HTR-8/SVneo (cell line): Measurements from ENCODE around the gene MMRN1.
"Not testable (repeated sequence)": the region's sequence is repeated elsewhere in the genome, so short reads cannot be mapped to it uniquely, and the experiment has no call there.

Experiments
- DNase-seq: peaks from one replicate; pipeline ENCODE4 v3.0.0; 2011; ENCODE audit warnings: low spot score, mixed read lengths; ENCODE audit not compliant: insufficient read length
- FAIRE-seq: peaks from 2 replicates; lab custom pipeline; 2011; peaks lifted over from hg19 to GRCh38; lab: Jason Lieb, UNC

Gene MMRN1

GRCh38 chr4:89894649-89895550, at the start of gene MMRN1:
Gene MMRN1 (plus strand): TSS chr4:89894854. CDS start chr4:89894972, 118 bp downstream.
- FAIRE-seq (no peak), DNase-seq (no peak)

GRCh38 chr4:89847571-89848325, 46.9 kb upstream of the MMRN1 start:
- DNase-seq = no peak
- no peak for FAIRE-seq

GRCh38 chr4:89855236-89855635, 39.4 kb upstream of the MMRN1 start:
- no peak for FAIRE-seq

GRCh38 chr4:89860971-89861370, 33.7 kb upstream of the MMRN1 start:
- no peak for FAIRE-seq
- no peak for DNase-seq

More at GRCh38 chr4:89855236-89855635, 39.4 kb upstream of the MMRN1 start:
- DNase-seq = no peak

- DNase-seq (no peak), FAIRE-seq (no peak)
These were observed 31.1 kb upstream of the MMRN1 start for GRCh38 chr4:89863533-89863932.

GRCh38 chr4:89868276-89868675, 26.4 kb upstream of the MMRN1 start:
- DNase-seq = no peak
- no peak for FAIRE-seq

GRCh38 chr4:89868999-89869589, 25.6 kb upstream of the MMRN1 start:
- DNase-seq (no peak), FAIRE-seq (no peak)

- FAIRE-seq (no peak), DNase-seq (no peak)
These were observed 23.4 kb upstream of the MMRN1 start for GRCh38 chr4:89871211-89871610.

- no peak for DNase-seq
- FAIRE-seq = no peak
These were observed 18.1 kb upstream of the MMRN1 start for GRCh38 chr4:89876548-89876947.

- DNase-seq (no peak), FAIRE-seq (no peak)
These were observed 16.0 kb upstream of the MMRN1 start for GRCh38 chr4:89878611-89879010.

- FAIRE-seq (no peak), DNase-seq (no peak)
These were observed 15.4 kb upstream of the MMRN1 start for GRCh38 chr4:89879215-89879614.

GRCh38 chr4:89889289-89889688, 5.4 kb upstream of the MMRN1 start:
- FAIRE-seq = no peak
- no peak for DNase-seq

GRCh38 chr4:89897867-89898266, 3.2 kb downstream of the MMRN1 start:
- DNase-seq = no peak
- FAIRE-seq = no peak

- FAIRE-seq (no peak), DNase-seq (no peak)
These were observed 3.7 kb downstream of the MMRN1 start for GRCh38 chr4:89898304-89898716.

- no peak for DNase-seq
- no peak for FAIRE-seq
These were observed 4.5 kb downstream of the MMRN1 start for GRCh38 chr4:89899152-89899551.

- DNase-seq = no peak
- FAIRE-seq = no peak
These were observed 5.2 kb downstream of the MMRN1 start for GRCh38 chr4:89899854-89900253.

GRCh38 chr4:89901808-89902431, 7.3 kb downstream of the MMRN1 start:
- peak; percentile 2 for DNase-seq
- not testable (repeated sequence) for FAIRE-seq

GRCh38 chr4:89904524-89904923, 9.9 kb downstream of the MMRN1 start:
- no peak for DNase-seq
- FAIRE-seq = no peak

- FAIRE-seq (no peak), DNase-seq (no peak)
These were observed 11.7 kb downstream of the MMRN1 start for GRCh38 chr4:89906316-89906715.

GRCh38 chr4:89906777-89907521, 12.3 kb downstream of the MMRN1 start:
- DNase-seq = no peak
- FAIRE-seq = no peak
